Tibial artery (tissue), 4 donors: Measurements from ENCODE around the gene BRAF.
"Not testable (repeated sequence)": the region's sequence is repeated elsewhere in the genome, so short reads cannot be mapped to it uniquely, and the experiment has no call there.

Source experiments
- DNase-seq, 2 donors: peaks; one replicate each; pipeline ENCODE4 v3.0.0-alpha.2; 2019
- H3K27ac ChIP-seq, 2 donors: fragments of 200-600 bp; sonication (generic) in 1 of 2; 1 replicate in 1 of 2; 2 replicates in 1 of 2; pipeline ENCODE4 v1.5.1; 2018 to 2019; ENCODE audit warnings: mild to moderate bottlenecking in 1 of 2
- H3K27me3 ChIP-seq, 2 donors: fragments of 200-600 bp; sonication (generic) in 1 of 2; one replicate each; pipeline versions ENCODE4 v1.5.1 to v1.6.0; 2016 to 2019
- H3K36me3 ChIP-seq, 3 donors: fragments of 200-600 bp; sonication (generic) in 2 of 3; one replicate each; pipeline ENCODE4 v1.5.1; 2016 to 2019; ENCODE audit warnings: mild to moderate bottlenecking in 2 of 3
- H3K4me1 ChIP-seq, 4 donors: fragments of 200-600 bp; sonication (generic) in 2 of 4; 1 replicate in 3 of 4; 2 replicates in 1 of 4; pipeline ENCODE4 v1.5.1; 2016 to 2019
- H3K4me3 ChIP-seq, 2 donors: fragments of 200-600 bp; sonication (generic) in 1 of 2; 1 replicate in 1 of 2; 2 replicates in 1 of 2; pipeline ENCODE4 v1.5.1; 2018 to 2019; ENCODE audit warnings: mild to moderate bottlenecking in 2 of 2
- H3K9me3 ChIP-seq, 3 donors: fragments of 200-600 bp; sonication (generic) in 1 of 3; one replicate each; pipeline ENCODE4 v1.5.1; 2016 to 2019
- CTCF ChIP-seq, 2 experiments: fragments of 200-600 bp in 1 of 2; fragments of 450-650 bp in 1 of 2; IDR thresholded peaks; one replicate each; pipeline ENCODE4 v1.5.1; 2017 to 2019; ENCODE audit warnings: antibody characterized with exemption in 2 of 2, mild to moderate bottlenecking in 1 of 2, moderate library complexity in 1 of 2
- intact Hi-C: fragments of 100-400 bp; cut with DNase I; formaldehyde crosslinking; loops from one replicate; pipeline ENCODE4 v1.15.0; 2023; ENCODE audit warnings: low total_unique reads

Gene BRAF

DNA sequence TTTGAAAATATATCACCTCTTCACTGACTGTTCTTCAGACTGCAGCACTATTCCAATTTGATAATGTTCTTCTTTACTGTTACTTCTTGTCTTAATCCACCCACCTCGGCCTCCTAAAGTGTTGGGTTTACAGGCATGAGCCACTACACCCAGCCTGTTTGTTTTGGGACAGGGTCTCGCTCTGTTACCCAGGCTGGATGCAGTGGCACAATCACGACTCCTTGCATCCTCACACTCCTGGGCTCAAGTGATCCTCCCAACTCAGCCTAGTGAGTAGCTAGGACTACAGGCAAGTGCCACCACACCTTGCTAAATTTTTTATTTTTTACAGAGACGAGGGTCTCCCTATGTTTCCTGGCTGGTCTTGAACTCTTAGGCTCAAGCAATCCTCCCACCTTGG lies 150.4 kb downstream of the BRAF start:
- no peaks in the 10 kb centered on the region for H3K9me3 ChIP-seq
- H3K27ac ChIP-seq = no peak overlapping the region
- peaks cover 16 to 84% (median 74%) of the 10 kb centered on the region in 3 donors for H3K36me3 ChIP-seq
- TF ChIP-seq CTCF (IDR thresholded peaks at IDR 0.05) = no peak
- H3K4me3 ChIP-seq = no peak overlapping the region
- intact Hi-C loops = no loop called here
- no peaks in the 10 kb centered on the region for H3K4me1 ChIP-seq
- no peaks in the 10 kb centered on the region for H3K27me3 ChIP-seq
- no peak for DNase-seq

DNA sequence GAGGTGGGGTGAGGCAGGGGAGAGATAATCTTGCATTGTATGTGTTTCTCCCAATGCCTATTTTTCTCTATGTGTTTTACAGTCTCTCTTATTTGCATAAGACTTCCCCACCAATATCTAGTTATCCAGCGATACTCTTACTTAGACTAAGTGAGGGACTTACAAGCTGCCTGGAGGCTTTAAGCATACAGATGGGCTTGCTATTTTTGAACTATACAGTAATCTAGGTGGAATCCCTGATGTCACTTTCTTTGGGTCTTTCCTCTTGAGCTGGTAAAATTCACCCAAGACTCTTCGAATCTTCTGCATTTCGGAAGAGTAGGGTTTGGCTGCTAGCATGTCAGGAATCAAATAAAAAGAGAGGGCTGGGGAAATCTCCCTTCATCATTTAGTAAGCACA lies 151.6 kb downstream of the BRAF start:
- Histone ChIP-seq H3K4me3 (no peak overlapping the region), H3K36me3 (peaks cover 25 to 88% (median 82%) of the 10 kb centered on the region in 3 donors), H3K9me3 (no peaks in the 10 kb centered on the region), H3K27ac (no peak overlapping the region), H3K4me1 (no peaks in the 10 kb centered on the region), H3K27me3 (no peaks in the 10 kb centered on the region)
- no peak for DNase-seq
- intact Hi-C loops = no loop called here
- TF ChIP-seq CTCF (IDR thresholded peaks at IDR 0.05) = no peak

DNA sequence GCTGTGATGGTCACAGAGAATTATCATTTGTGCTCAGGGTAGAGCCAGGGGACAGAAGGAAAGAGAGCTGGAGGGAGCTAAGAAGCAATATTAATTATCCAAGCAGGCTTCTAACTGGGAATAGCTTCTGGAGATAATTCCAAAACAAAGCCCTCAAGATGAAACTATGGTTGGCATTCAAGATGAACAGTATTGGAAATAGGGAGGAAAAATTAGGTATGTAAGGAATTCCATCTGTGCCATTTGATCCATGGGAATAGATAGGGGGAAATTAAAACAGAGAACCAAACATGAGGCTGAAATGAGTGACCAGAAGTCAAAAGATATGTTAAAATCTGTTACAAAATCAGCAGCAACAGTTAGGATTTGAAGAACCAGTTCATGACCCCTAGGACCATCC lies 152.9 kb downstream of the BRAF start:
- no peaks in the 10 kb centered on the region for H3K4me1 ChIP-seq
- TF ChIP-seq CTCF (IDR thresholded peaks at IDR 0.05) = no peak
- intact Hi-C loops = no loop called here
- H3K9me3 ChIP-seq = no peaks in the 10 kb centered on the region
- no peak overlapping the region for H3K27ac ChIP-seq
- H3K27me3 ChIP-seq = no peaks in the 10 kb centered on the region
- no peak for DNase-seq
- no peak overlapping the region for H3K4me3 ChIP-seq
- H3K36me3 ChIP-seq = peaks cover 28 to 88% (median 80%) of the 10 kb centered on the region in 3 donors

DNA sequence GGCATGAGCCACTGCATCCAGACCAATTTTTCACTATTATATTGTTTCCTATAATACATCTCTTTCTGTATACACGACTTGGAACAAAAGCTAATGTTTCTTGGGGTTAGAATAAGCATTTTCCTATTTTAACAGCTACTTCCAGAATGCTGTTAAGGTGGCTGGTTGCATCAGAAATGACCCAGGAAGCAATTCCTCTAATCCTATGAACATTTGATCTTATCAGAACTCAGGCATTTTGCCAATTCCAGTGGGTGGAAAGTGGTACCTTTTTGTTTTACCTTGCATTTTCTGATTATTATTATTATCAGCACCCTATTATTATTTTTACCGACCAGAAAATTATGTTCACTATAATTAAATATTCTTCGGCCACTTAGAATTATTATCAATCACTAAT lies 154.9 kb downstream of the BRAF start:
- Histone ChIP-seq H3K4me3 (no peak overlapping the region), H3K4me1 (no peaks in the 10 kb centered on the region), H3K36me3 (peaks cover 25 to 77% (median 65%) of the 10 kb centered on the region in 3 donors), H3K27me3 (no peaks in the 10 kb centered on the region), H3K27ac (no peak overlapping the region), H3K9me3 (no peaks in the 10 kb centered on the region)
- intact Hi-C loops = no loop called here
- DNase-seq = no peak
- no peak for TF ChIP-seq CTCF (IDR thresholded peaks at IDR 0.05)

GRCh38 chr7:140767418-140767817 lies 157.3 kb downstream of the BRAF start:
- Histone ChIP-seq H3K4me3 (no peak overlapping the region), H3K27ac (no peak overlapping the region), H3K27me3 (no peaks in the 10 kb centered on the region), H3K9me3 (no peaks in the 10 kb centered on the region), H3K4me1 (no peaks in the 10 kb centered on the region), H3K36me3 (peaks cover 24 to 55% (median 50%) of the 10 kb centered on the region in 3 donors)
- intact Hi-C loops = no loop called here
- DNase-seq = no peak
- TF ChIP-seq CTCF (IDR thresholded peaks at IDR 0.05) = no peak

DNA sequence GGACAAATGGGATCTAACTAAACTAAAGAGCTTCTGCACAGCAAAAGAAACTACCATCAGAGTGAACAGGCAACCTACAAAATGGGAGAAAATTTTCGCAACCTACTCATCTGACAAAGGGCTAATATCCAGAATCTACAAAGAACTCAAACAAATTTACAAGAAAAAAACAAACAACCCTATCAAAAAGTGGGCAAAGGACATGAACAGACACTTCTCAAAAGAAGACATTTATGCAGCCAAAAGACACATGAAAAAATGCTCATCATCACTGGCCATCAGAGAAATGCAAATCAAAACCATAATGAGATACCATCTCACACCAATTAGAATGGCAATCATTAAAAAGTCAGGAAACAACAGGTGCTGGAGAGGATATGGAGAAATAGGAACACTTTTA lies 159.3 kb downstream of the BRAF start:
- H3K4me3 ChIP-seq, H3K27me3 ChIP-seq, H3K4me1 ChIP-seq, H3K9me3 ChIP-seq, H3K27ac ChIP-seq, DNase-seq, intact Hi-C loops: not testable (repeated sequence)
- H3K36me3 ChIP-seq = peaks cover 21 to 37% (median 31%) of the 10 kb centered on the region in 3 donors

DNA sequence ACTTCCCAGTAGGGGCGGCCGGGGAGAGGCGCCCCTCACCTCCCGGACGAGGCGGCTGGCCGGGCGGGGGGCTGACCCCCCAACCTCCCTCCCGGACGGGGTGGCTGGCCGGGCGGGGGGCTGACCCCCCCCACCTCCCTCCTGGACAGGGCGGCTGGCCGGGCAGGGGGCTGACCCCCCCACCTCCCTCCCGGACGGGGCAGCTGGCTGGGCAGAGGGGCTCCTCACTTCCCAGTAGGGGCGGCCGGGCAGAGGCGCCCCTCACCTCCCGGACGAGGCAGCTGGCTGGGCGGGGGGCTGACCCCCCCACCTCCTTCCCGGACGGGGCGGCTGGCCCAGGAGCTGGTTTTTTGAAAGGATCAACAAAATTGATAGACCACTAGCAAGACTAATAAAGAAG lies 161.6 kb downstream of the BRAF start:
- H3K27me3 ChIP-seq, H3K4me1 ChIP-seq, H3K9me3 ChIP-seq, H3K4me3 ChIP-seq, intact Hi-C loops, H3K27ac ChIP-seq, DNase-seq: not testable (repeated sequence)
- H3K36me3 ChIP-seq = peaks cover 8 to 26% (median 14%) of the 10 kb centered on the region in 3 donors

- DNase-seq, H3K27me3 ChIP-seq, H3K4me3 ChIP-seq, intact Hi-C loops, H3K4me1 ChIP-seq, H3K27ac ChIP-seq, H3K9me3 ChIP-seq: not testable (repeated sequence)
- peaks cover 0 to 14% (median 6%) of the 10 kb centered on the region in 3 donors for H3K36me3 ChIP-seq
These were observed 163.4 kb downstream of the BRAF start for GRCh38 chr7:140761375-140761774.
